H1 (cell line): ENCODE data around the gene ARID1B. TPM values are rescaled to one million over a fixed set of nuclear protein-coding genes. Genes with fewer than 3 reads are reported as not detected.

ENCODE experiments used
- CTCF ChIA-PET: fragments of 300-600 bp; sonication (Branson Sonifier 250); formaldehyde crosslinking; loops from one replicate; lab custom pipeline; 2021; ENCODE audit not compliant: partially characterized antibody; lab: Charles Lee
- POLR2A ChIA-PET: fragments of 300-600 bp; sonication (Branson Sonifier 250); formaldehyde crosslinking; loops from one replicate; lab custom pipeline; 2021; ENCODE audit warnings: inconsistent platforms; ENCODE audit not compliant: partially characterized antibody; lab: Charles Lee
- DNase-seq, 2 experiments: peaks; one replicate each; pipeline versions ENCODE4 v3.0.0 to v3.0.0-alpha.2; 2010 to 2022; ENCODE audit warnings: low spot score in 2 of 2, low read depth in 1 of 2, mixed read lengths in 1 of 2
- FAIRE-seq: peaks from 2 replicates; lab custom pipeline; 2011; peaks lifted over from hg19 to GRCh38; lab: Jason Lieb, UNC
- H2AFZ ChIP-seq: 2 replicates; pipeline ENCODE4 v1.8.1; 2012; ENCODE audit warnings: low read length, inconsistent platforms
- H2AK5ac ChIP-seq: 2 replicates; pipeline ENCODE4 v1.6.1; 2013; ENCODE audit warnings: low read depth, low read length
- H2BK120ac ChIP-seq: replicated peaks from 2 replicates; pipeline ENCODE3; 2013; ENCODE audit warnings: low read depth, low read length, inconsistent platforms
- H2BK12ac ChIP-seq: 2 replicates; pipeline ENCODE4 v1.6.1; 2013; ENCODE audit warnings: low read depth, low read length
- H2BK15ac ChIP-seq: 2 replicates; pipeline ENCODE4 v1.6.1; 2013; ENCODE audit warnings: low read length
- H2BK20ac ChIP-seq: 2 replicates; pipeline ENCODE4 v1.6.1; 2013; ENCODE audit warnings: low read length
- H2BK5ac ChIP-seq: 2 replicates; pipeline ENCODE4 v1.6.1; 2013; ENCODE audit warnings: low read depth, low read length
- H3K14ac ChIP-seq: 2 replicates; pipeline ENCODE4 v1.6.1; 2013; ENCODE audit warnings: inconsistent platforms; ENCODE audit not compliant: insufficient read length
- H3K18ac ChIP-seq: 2 replicates; pipeline ENCODE4 v1.6.1; 2013; ENCODE audit warnings: low read length; ENCODE audit errors: extremely low read depth
- H3K23ac ChIP-seq: 2 replicates; pipeline ENCODE4 v1.6.1; 2013; ENCODE audit warnings: inconsistent platforms; ENCODE audit not compliant: insufficient read length
- H3K23me2 ChIP-seq: 2 replicates; pipeline ENCODE4 v1.6.1; 2013; ENCODE audit warnings: low read depth, low read length
- H3K27ac ChIP-seq: 2 replicates; pipeline ENCODE4 v1.6.1; 2011; ENCODE audit warnings: low read depth, low read length, inconsistent platforms
- H3K27me3 ChIP-seq, 4 experiments: replicated peaks in 1 of 4; 1 replicate in 1 of 4; 2 replicates in 3 of 4; pipeline versions ENCODE4 v1.6.1 to v1.8.1; 2011 to 2013; ENCODE audit warnings: low read length in 3 of 4, mild to moderate bottlenecking in 3 of 4, inconsistent platforms in 2 of 4, mixed read lengths in 2 of 4, moderate library complexity in 1 of 4; ENCODE audit not compliant: control insufficient read depth in 3 of 4, insufficient read depth in 3 of 4; ENCODE audit errors: extremely low read depth in 1 of 4
- H3K36me3 ChIP-seq, 4 experiments: 2 replicates each; pipeline versions ENCODE4 v1.6.1 to v1.8.1; 2011 to 2013; ENCODE audit warnings: mild to moderate bottlenecking in 4 of 4, low read length in 3 of 4, moderate library complexity in 2 of 4, control low read depth in 1 of 4, inconsistent platforms in 1 of 4; ENCODE audit not compliant: insufficient read depth in 4 of 4, control insufficient read depth in 2 of 4
- H3K4ac ChIP-seq: replicated peaks from 2 replicates; pipeline ENCODE3; 2013; ENCODE audit warnings: low read length, low read depth, mixed read lengths, inconsistent platforms; ENCODE audit not compliant: insufficient read length
- H3K4me1 ChIP-seq, 4 experiments: replicated peaks in 1 of 4; 1 replicate in 1 of 4; 2 replicates in 3 of 4; pipeline versions ENCODE4 v1.6.1 to v1.8.1; 2011 to 2013; ENCODE audit warnings: low read length in 3 of 4, inconsistent platforms in 2 of 4, mixed read lengths in 1 of 4; ENCODE audit not compliant: insufficient read depth in 4 of 4, control insufficient read depth in 3 of 4
- H3K4me2 ChIP-seq, 2 experiments: 2 replicates each; pipeline versions ENCODE4 v1.6.1 to v1.8.1; 2011 to 2013; ENCODE audit warnings: low read depth in 2 of 2, low read length in 2 of 2, control low read depth in 1 of 2, inconsistent platforms in 1 of 2, mild to moderate bottlenecking in 1 of 2; ENCODE audit not compliant: insufficient read depth in 1 of 2
- H3K4me3 ChIP-seq, 4 experiments: fragments of 200-600, 300-600 bp in 1 of 4; sonication (generic), shearing (Covaris generic), sonication (Bioruptor Twin) in 1 of 4; 2 replicates each; pipeline versions ENCODE4 v1.5.1 to v1.8.1; 2011 to 2016; ENCODE audit warnings: low read length in 4 of 4, low read depth in 3 of 4, control low read depth in 2 of 4, inconsistent platforms in 2 of 4, mild to moderate bottlenecking in 2 of 4, mixed read lengths in 1 of 4, moderate library complexity in 1 of 4; ENCODE audit not compliant: insufficient read depth in 2 of 4; ENCODE audit errors: extremely low read depth in 1 of 4
- H3K56ac ChIP-seq: replicated peaks from 2 replicates; pipeline ENCODE3; 2013; ENCODE audit warnings: low read depth, mild to moderate bottlenecking, mixed read lengths, low read length, inconsistent platforms; ENCODE audit not compliant: insufficient read length
- H3K79me1 ChIP-seq: 2 replicates; pipeline ENCODE4 v1.6.1; 2013; ENCODE audit warnings: low read depth, low read length, control low read depth
- H3K79me2 ChIP-seq, 2 experiments: 2 replicates each; pipeline versions ENCODE4 v1.6.1 to v1.8.1; 2012 to 2013; ENCODE audit warnings: low read length in 2 of 2, mild to moderate bottlenecking in 2 of 2, inconsistent platforms in 1 of 2; ENCODE audit not compliant: insufficient read depth in 2 of 2, control insufficient read depth in 1 of 2
- H3K9ac ChIP-seq, 4 experiments: replicated peaks in 1 of 4; 1 replicate in 1 of 4; 2 replicates in 3 of 4; pipeline versions ENCODE4 v1.6.1 to v1.8.1; 2011 to 2013; ENCODE audit warnings: low read depth in 3 of 4, low read length in 3 of 4, control low read depth in 2 of 4, mild to moderate bottlenecking in 2 of 4, moderate library complexity in 2 of 4, inconsistent platforms in 1 of 4; ENCODE audit errors: extremely low read depth in 1 of 4
- H3K9me3 ChIP-seq, 2 experiments: 2 replicates each; pipeline versions ENCODE4 v1.6.1 to v1.8.1; 2012 to 2013; ENCODE audit warnings: mild to moderate bottlenecking in 2 of 2, moderate library complexity in 2 of 2, control low read depth in 1 of 2, inconsistent platforms in 1 of 2, low read depth in 1 of 2, low read length in 1 of 2, mixed read lengths in 1 of 2; ENCODE audit not compliant: insufficient read depth in 2 of 2
- H4K20me1 ChIP-seq, 2 experiments: replicated peaks in 1 of 2; 2 replicates each; pipeline versions ENCODE3 to v1.8.1; 2011 to 2013; ENCODE audit warnings: inconsistent platforms in 2 of 2, low read length in 2 of 2, mild to moderate bottlenecking in 1 of 2; ENCODE audit not compliant: insufficient read depth in 2 of 2, control insufficient read depth in 1 of 2
- H4K5ac ChIP-seq: 2 replicates; pipeline ENCODE4 v1.6.1; 2013; ENCODE audit warnings: low read length, low read depth, mixed read lengths, inconsistent platforms; ENCODE audit not compliant: insufficient read length
- H4K8ac ChIP-seq: 2 replicates; pipeline ENCODE4 v1.8.0; 2013; ENCODE audit warnings: mild to moderate bottlenecking, moderate library complexity, low read length, inconsistent platforms; ENCODE audit not compliant: insufficient read depth; ENCODE audit errors: extremely low read depth
- H4K91ac ChIP-seq: replicated peaks from 2 replicates; pipeline ENCODE3; 2013; ENCODE audit warnings: low read length, mixed read lengths, inconsistent platforms; ENCODE audit not compliant: insufficient read length
- KDM1A ChIP-seq: fragments of 200-600, 300-600 bp; sonication (generic); IDR thresholded peaks from 2 replicates; pipeline ENCODE4 v1.7.1; 2016; ENCODE audit warnings: mild to moderate bottlenecking, low read length, borderline replicate concordance
- TEAD4 ChIP-seq: IDR thresholded peaks from 2 replicates; pipeline ENCODE4 v1.6.1; 2012; ENCODE audit warnings: low read depth, low read length, inconsistent platforms, mixed read lengths
- WGBS, 2 experiments: shearing (Covaris generic) in 1 of 2; methylation state at CpG; one replicate each; pipeline versions ENCODE4 v1.1.6 to v1.1.7; 2013 to 2015; ENCODE audit warnings: low lambda C conversion rate in 2 of 2, mixed read lengths in 2 of 2, inconsistent platforms in 1 of 2, low coverage in 1 of 2, missing lambda C conversion rate in 1 of 2; ENCODE audit not compliant: insufficient replicate concordance in 2 of 2, insufficient coverage in 1 of 2, insufficient read length in 1 of 2; ENCODE audit errors: extremely low coverage in 1 of 2, missing lambda C conversion rate in 1 of 2; 5-methylcytosine and 5-hydroxymethylcytosine counted together
- polyA plus RNA-seq, 7 experiments: library from polyadenylated mRNA; depleted of rRNA in 3 of 7; stranded (reverse) in 5 of 7; unstranded in 2 of 7; fragments of >200 nt in 5 of 7; fragments of 200-250 nt in 2 of 7; gene quantifications; 1 replicate in 5 of 7; 2 replicates in 1 of 7; 4 replicates in 1 of 7; pipeline versions ENCODE4 v1.2.1 to v1.2.3, GENCODE V29; 2011 to 2013; ENCODE audit warnings: missing spikeins in 2 of 7, mixed read lengths in 2 of 7
- total RNA-seq: library from RNA; stranded (reverse); fragmentation: NEBNext Ultra II Directional; extraction: Animal tissue kit (Norgen Biotek cat#: 25700); gene quantifications from 2 replicates; pipeline ENCODE4 v1.2.1, GENCODE V29; 2021

ARID1B gene
- total and polyA plus RNA-seq, 2 of the 8 experiments (the other 6 are each of a cell fraction or from before 2014, with no cell fraction given), result 24.3 to 70.3 TPM

DNA sequence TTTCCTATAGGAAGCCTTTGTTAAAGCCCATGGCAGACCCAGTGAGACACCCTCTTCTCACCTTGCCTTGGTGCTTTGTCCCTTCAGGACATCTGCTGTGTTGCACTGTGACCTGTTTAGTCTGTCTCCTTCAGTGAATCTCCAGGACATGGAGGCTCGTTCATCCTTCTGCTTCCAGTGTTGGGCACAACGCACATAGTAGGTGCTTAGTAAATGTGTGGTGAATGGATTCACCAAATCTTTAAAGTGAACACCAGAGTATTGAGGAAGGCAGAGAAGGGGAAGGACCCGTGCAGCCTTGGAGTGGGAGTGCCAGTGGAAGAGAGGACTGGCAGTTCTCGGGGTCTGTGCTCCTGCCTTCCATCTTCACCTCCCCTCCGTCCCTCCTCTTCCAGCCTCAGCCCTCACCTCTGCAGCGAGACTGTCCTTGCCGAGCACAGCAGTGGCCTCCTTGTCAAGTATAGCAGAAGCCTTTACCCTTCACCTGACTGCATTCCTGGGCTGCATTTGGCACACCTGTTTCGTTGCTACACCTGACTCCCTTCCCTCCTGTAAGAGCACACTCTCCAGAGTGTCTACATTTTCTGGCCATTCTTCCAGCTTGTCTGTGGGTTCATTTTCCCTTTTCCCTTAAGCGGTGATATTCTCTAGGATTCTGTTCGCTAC, 49.2 kb downstream of the ARID1B start:
- no peak overlapping the region for H3K4me2 ChIP-seq
- no peak overlapping the region for H4K8ac ChIP-seq
- ChIA-PET CTCF (interaction anchor here (0.5 to 1.4 kb wide), 3 partner anchors 24 to 193 kb away, joined by 3 read pairs; no protein-coding TSS in a partner anchor), POLR2A (no interaction called here)
- H4K91ac ChIP-seq, result peak overlapping the region; percentile 63
- peaks cover 0 to 19% (median 10%) of the 10 kb centered on the region in 4 experiments; a peak in 5 of 7 replicates for H3K4me1 ChIP-seq
- no peaks in the 10 kb centered on the region for H3K27me3 ChIP-seq
- no peak for DNase-seq
- no peak overlapping the region; a peak in 1 of 7 replicates for H3K9ac ChIP-seq
- H4K20me1 ChIP-seq, result peaks cover 27 to 28% of the 10 kb centered on the region in 2 experiments
- 0 out of 2 replicates have a peak overlapping the region, but pooled peaks have one; percentile 13 for H2BK12ac ChIP-seq
- H2BK20ac ChIP-seq, result no peak overlapping the region
- no peak overlapping the region for H3K56ac ChIP-seq
- no peak overlapping the region for H3K23ac ChIP-seq
- H2BK120ac ChIP-seq, result no peak overlapping the region
- 81% methylated on average over 10 of the region's 10 CpGs; no CpG with 5 or more reads in 1 of the 2 experiments for WGBS, 2 experiments
- no peak overlapping the region for H2AFZ ChIP-seq
- H2BK5ac ChIP-seq, result no peak overlapping the region
- H3K4ac ChIP-seq, result no peak overlapping the region
- peak; percentile 55; the same call in 1 of the 2 replicates for TF ChIP-seq TEAD4
- TF ChIP-seq KDM1A, result no peak
- H3K9me3 ChIP-seq, result no peaks in the 10 kb centered on the region
- 0 out of 2 replicates have a peak overlapping the region, but pooled peaks have one; percentile 31 for H3K27ac ChIP-seq
- H3K4me3 ChIP-seq, result no peak overlapping the region
- peak overlapping the region; percentile 66 for H3K18ac ChIP-seq
- H2BK15ac ChIP-seq, result no peak overlapping the region
- H3K23me2 ChIP-seq, result no peaks in the 10 kb centered on the region
- H3K79me1 ChIP-seq, result peaks cover 21% of the 10 kb centered on the region
- peaks cover 0 to 19% (median 0%) of the 10 kb centered on the region in 4 experiments; a peak in 2 of 8 replicates for H3K36me3 ChIP-seq
- H2AK5ac ChIP-seq, result peak overlapping the region; percentile 17; the same call in 1 of the 2 replicates
- peaks cover 23 to 96% of the 10 kb centered on the region in 2 experiments for H3K79me2 ChIP-seq
- no peak for FAIRE-seq
- no peak overlapping the region for H4K5ac ChIP-seq
- no peak overlapping the region for H3K14ac ChIP-seq
